ENCODE results near the gene IFNGR2.
"Not testable (repeated sequence)": the region's sequence is repeated elsewhere in the genome, so short reads cannot be mapped to it uniquely, and the experiment has no call there.

The IFNGR2 gene

DNA sequence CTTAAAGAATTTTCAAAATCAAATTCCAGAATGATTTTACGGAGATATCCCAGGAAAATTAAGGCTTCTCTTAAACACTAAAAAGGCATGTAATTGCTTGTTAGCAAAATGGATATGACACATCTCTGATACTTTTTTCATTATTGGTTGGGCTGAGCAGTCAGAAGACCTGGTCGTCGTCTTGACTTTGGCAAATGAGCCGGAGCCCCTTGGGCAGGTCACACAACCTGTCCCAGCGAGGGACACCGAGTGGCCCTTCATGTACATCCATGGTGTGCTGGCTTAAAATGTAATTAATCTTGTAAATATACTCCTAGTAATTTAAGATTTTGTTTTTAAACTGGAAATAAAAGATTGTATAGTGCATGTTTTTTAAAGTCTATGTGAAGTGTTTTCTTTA is 33.9 kb downstream of the IFNGR2 start:
- no peak for DNase-seq (ENCODE audit: low spot score)

DNA sequence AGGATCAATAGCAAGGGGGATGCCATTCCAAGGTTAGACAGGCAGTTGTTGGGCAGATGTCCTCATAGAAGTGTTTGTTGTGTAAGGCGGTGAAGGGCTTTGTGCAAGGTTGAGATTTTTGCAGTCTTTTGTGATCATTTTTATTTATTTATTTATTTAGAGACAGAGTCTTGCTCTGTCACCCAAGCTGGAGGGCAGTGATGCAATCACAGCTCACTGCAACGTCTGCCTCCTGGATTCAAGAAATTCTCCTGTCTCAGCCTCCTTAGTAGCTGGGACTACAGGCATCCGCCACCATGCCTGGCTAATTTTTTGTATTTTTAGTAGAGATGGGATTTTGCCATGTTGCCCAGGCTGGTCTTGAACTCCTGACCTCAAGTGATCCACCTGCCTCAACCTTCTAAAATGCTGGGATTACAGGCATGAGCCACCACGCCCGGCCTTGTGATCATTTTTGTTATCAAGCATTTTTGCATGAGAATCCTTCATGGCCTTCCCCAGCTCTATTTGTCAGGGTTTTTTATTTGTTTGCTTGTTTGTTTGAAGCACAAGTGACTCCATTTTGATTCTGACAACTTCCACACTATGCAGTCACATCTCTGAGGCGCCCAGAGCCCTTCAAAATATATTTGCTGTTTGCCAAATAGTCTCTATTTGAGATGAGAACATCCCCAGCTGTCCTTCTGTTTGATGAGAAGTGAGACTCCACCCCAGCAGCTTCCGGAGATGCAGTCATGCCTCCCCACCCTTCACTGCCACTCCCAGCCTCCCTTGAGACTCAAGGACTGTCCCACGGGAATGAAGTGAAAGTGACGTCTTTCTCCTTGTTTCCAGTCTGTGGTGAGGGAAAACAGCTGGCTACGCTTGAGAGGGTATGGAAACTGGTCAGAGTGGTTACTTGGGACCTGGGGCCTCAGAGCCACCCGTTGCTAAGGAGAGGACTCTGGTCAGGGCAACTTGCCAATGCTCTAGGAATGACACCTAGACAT is 38.6 kb downstream of the IFNGR2 start:
- peak; percentile 75 for DNase-seq (ENCODE audit: low spot score)

DNA sequence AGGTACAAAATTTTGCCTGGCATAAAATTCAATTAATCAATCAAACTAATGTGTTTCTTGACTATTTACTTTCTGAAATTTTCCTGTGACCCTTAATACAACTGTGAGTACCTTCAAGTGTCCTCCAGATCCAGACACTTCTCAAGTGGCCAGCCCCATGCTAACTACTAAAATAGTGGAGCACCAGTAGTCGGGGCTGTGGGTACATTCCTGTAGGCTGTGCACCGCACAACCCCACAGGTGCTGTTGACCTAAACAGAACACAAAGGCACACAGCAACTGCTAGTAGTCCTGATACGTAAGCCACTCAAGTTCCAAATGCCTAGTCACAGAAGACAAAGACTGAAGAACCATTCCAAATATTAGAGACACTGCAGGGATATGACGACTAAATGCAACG is 40.0 kb downstream of the IFNGR2 start:
- DNase-seq (ENCODE audit: low spot score): no peak

DNA sequence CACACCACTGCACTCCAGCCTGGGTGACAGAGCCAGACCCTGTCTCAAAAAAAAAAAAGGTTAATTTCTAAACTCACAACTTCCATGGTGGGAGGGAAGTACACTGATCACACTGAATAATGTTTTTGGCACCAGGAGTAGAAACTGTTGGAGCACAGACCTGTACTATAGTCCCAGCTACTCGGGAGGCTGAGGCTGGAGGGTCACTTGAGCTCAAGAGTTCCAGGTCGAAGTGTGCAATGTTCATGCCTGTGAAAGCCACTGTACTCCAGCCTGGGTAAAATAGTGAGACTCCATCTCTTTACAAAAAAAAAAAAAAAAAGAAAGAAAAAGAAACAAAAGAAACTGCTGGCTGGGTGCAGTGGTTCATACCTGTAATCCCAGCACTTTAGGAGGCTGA is 41.3 kb downstream of the IFNGR2 start:
- DNase-seq (ENCODE audit: low spot score): no peak

DNA sequence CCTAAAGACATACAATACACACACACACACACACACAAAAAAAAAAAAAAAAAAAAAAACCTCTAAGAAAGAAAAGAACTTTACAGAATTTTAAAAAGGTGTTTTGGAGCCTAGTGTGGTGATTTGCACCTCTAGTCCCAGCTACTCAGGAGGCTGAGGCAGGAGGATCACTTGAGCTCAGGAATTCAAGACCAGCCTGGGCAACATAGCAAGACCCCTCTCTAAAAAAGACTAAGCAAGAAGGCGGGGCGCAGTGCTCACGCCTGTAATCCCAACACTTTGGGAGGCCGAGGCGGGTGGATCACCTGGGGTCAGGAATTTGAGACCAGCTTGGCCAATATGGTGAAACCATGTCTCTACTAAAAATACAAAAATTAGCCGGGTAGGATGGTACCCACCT is 43.4 kb downstream of the IFNGR2 start:
- not testable (repeated sequence) for DNase-seq (ENCODE audit: low spot score)

DNA sequence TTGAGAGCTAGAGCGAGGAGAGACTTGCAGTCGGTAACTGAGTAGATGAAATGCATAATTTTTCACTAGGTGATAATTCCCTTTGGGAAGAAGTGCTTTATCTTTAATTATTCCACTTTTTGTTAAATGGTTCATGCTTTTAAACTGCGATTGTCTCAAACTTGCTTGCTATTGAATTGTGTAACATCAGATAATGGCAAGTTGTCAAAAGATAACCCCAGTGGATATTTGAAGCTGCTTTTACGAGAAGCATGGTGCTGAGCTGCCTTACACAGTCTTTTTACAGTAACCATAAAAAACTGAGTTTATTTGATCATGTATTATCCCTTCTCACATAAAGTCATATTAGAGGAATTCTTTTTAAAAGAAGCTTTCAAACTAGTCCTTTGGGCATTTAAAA is 46.4 kb downstream of the IFNGR2 start:
- DNase-seq (ENCODE audit: low spot score): no peak

DNA sequence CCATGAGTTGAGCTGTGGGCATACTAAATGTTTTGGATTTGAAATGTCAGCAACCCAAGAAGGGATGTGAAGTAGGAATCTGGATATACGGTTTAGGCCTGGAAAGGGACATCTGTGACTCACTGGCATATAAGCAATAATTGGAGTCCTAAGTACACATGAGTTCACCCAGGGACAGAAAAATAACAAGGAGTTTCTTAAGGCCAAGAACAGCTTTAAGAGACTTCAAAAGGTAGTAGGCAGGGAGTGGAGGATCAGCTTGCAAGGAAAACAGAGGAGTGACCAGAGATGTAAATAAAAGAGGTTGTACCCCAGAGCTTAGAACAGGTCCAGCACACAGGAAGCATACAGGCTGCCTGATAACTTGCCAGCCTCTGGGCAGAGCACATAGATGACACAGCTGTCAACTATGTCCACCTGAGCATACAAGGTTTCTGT is 48.4 kb downstream of the IFNGR2 start:
- no peak for DNase-seq (ENCODE audit: low spot score)

DNA sequence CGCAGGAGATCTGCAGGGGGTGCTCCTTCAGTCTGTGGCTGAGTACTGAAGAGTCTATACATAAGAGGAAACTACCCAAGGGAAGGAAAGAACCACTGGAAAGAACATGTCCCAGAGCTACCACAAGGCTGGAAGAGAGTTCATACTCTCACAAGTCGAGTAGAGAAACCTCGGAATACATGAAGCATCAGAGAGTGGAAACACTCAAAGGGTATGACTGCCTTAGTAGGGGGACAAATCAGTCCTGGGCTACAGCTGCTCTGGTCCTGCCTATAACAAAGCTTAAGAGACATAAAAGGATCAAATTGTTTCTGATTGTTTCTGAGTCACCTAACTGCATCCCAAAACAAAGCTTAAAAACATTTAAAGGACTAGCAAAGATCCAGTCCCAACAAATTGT is 49.1 kb downstream of the IFNGR2 start:
- DNase-seq (ENCODE audit: low spot score): no peak

DNA sequence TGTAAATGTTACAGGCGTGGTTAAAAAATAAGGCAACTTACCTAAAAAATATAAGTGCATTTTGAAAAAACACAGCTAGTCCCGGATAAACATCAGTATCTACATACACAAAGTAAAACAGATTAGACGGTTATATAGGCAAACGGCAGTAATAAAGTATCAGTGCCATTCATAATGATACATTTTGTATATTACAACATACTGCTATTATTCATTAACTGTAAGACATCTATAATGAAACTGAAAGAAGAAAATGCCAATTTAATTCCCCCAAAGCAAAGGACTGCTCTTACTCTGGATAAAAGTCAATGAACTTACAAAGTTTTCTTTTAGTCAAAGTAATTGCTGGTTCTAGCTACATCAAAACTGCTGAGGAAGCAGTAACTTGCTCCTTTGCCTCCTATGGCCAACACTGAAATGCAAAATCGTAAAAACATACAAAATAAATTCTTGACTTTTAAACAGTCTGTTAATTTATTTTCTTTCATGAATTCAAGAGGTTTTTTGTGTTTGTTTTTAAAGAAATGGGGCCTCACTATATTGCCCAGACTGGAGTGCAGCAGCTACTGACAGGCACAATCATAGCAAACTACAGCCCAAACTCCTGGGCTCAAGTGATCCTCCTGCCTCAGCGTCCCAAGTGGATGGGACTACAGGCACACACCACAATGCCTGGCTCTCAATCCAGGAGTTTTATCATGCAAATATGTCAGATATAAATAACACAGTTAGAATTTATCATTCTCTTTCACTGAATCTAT is 52.7 kb downstream of the IFNGR2 start:
- DNase-seq (ENCODE audit: low spot score): no peak

DNA sequence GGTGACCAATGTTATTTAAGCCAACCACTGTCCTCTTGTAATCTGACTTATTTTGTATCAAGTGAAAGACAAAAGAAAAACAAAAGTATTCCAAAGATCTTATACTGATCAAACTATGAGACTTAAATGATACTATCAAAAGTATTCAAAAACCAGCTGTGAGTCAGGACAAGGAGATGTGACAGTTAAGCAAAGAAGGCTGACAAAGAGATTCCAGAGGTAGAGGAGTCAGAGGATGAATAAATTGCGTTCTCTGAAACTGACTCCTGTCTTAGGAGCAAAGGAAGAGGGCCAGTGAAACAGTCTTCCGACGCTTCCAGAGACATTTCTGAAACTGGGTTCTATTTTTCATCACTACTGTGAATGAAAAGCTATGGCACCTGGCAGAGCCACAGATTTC is 55.6 kb downstream of the IFNGR2 start:
- DNase-seq (ENCODE audit: low spot score): no peak

DNA sequence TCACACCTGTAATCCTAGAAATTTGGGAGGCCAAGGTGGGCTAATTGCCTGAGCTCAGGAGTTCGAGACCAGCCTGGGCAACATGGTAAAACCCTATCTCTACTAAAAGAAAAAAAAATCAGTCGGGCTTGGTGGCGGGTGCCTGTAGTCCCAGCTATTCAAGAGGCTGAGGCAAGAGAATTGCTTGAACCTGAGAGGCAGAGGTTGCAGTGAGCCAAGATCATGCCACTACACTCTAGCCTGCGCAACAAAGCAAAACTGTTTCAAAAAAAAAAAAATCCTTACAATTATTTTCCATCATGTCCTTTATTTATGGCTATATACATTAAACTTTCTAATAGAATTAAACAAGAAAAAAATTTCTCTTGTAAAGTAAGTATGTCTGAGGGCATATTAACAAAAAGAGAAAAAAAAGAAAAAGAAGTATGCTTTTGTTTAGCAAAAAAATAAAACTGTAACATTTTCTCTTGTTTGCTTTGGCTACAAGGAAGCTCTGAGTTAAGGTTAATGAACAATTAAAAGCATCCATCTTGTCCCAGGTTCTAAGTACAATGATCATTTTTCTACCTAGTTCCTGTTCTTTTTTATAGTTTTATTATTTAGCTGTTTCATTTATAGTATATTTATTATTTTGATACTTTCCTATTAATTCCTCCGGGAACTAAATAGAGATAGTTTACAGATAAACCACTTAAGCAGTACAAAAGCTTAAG is 58.5 kb downstream of the IFNGR2 start:
- no peak for DNase-seq (ENCODE audit: low spot score)

DNA sequence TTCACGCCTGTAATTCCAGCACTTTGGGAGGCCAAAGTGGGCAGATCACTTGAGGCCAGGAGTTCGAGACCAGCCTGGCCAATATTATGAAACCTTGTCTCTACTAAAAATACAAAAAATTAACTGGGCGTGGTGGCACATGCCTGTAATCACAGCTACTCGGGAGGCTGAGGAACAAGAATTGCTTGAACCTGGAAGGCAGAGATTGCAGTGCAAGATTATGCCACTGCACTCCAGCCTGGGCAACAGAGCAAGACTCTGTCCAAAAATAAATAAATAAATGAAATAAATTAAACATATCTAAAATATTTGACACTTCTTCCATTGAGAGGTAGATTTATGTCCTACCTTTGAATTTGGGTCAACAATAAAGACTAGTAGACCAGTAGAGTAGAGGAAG is 66.0 kb downstream of the IFNGR2 start:
- DNase-seq (ENCODE audit: low spot score): not testable (repeated sequence)

DNA sequence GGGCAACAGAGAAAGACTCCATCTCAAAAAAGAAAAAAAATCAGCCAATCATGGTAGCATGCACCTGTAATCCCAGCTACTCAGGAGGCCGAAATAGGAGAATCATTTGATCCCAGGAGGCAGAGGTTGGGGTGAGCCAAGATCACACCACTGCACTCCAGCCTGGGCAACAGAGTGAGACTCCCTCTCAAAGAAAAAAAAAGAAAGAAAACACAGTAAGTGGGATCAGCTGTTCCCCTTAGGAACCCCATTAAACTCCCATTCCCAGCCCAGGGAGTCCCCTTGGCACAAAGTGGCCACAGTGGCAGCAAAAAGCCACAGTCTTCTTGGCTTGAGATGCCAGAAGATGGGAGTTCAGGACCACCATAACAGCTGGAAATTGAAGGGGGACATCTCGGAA is 67.5 kb downstream of the IFNGR2 start:
- DNase-seq (ENCODE audit: low spot score): no peak

DNA sequence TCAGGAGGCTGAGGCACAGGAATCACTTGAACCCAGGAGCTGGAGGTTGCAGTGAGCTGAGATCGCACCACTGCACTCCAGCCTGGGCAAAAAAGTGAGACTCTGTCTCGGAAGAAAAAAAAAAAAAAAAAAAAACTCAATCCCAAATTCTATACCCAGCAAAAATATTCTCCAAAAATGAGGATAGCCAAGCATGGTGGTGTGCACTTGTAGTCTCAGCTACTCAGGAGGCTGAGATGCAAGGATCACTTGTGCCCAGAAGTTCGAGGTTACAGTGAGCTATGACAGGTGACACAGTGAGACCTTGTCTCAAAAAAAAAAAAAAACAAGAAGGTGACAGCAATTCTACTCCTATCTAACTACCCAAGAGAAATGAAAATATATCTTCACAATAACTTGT is 70.1 kb downstream of the IFNGR2 start:
- no peak for DNase-seq (ENCODE audit: low spot score)

DNA sequence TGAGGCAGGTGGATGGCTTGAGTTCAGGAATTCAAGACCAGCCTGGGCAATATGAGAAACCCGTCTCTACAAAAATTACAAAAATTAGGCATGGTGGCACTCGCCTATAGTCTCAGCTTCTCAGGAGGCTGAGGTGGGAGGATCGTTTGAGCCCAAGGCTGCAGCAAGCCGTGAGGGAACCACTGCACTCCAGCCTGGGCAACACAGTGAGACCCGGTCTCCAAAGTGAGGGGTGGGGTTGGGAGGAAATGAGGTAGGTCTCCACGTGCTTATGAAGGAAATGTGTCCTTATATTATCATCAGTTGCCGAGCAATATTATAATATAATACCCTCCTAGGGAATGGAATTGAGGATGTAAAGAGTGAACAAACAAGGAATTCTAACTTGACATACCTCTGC is 73.9 kb downstream of the IFNGR2 start:
- no peak for DNase-seq (ENCODE audit: low spot score)

DNA sequence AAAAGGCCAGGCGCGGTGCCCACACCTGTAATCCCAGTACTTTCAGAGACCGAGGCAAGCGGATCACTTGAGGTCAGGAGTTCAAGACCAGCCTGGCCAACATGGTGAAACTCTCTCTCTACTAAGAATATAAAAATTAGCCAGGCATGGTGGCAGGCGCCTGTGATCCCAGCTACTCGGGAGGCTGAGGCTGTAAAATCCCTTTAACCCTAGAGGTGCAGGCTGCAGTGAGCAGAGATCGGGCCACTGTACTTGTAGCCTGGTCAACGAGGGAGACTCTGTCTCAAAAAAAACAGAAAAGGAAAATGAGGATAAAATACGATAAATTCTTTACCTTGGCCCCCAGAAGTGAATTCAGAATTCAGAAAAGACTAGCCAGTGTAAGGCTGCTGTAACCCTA is 75.0 kb downstream of the IFNGR2 start:
- DNase-seq (ENCODE audit: low spot score): no peak

DNA sequence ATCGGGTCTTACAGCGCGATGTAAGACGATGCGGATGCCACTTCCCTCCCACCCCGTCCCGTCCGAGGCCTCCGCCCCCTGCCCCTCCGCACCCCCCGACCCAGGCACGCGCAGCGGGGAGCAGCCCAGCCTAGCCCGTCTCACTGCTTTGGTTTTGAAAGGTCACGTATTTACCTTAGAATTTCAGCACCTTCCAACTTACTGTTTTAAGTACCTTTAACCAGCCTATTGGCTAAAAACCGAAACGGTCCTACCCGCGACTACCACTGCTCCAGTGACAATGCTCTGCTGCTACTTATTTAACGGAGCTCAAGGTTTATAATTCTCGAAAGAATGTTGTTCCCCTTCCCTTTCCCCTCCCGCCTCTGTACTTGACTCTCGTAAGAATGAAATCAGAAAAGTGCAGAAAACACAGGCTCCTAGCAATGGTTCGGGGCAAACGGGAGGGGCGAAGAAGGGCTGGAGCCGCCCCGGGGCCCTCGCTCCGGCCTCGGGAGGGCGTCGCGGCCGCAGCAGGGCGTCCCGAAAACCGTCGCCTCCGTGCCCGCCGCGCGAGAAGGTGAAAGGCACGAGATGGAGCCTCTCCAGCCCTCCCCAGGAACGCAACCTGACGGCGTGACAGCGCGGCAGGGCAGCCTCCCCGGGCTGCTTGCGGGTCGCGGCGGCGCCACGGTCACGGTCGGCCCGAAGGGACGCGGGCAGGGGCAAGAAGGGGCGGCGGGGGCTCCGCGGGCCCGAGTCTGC is 75.9 kb downstream of the IFNGR2 start:
- DNase-seq (ENCODE audit: low spot score): peak; percentile 54

DNA sequence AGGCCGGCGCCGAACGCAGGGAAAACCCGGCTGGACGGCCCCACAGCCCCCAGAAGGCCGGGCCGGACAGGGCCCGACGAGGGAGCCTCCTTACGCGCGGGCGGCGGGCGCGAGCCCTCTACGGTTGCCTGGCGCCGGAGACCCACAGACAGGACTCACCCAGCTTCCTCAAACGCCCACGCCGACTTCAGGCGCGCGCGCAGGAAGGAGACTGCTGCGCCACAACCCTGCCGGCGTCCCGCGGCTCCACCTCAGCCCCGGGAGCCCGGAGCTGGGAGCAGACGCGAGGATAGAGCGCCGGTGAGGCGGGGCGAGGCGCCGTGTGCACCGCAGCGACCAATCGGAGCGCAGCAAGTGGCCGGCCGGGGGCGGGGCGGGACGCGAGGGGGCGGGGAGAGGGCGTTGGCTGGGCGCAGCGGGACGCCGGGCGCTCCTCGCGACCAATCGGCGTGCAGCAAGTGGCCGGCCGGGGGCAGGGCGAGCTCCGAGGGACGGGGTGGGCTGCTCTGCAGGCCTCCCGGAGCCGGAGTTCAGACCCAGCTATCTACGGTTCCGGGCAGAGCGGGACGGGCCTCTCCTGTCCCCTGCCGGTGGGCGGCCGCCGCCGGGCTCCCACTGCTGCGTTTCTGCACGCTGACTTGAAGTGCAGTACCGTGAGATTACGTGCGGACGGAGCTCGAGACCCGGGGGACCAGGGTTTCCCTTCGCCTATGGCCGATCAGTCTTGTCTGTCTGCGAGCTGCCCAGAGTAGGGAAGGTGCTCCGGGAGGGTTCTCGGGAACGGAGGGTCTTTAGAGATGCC is 76.7 kb downstream of the IFNGR2 start, which contains the start of gene TMEM50B:
Gene TMEM50B (minus strand): TSS at position 296 of the 802 bp plus-strand sequence. CDS start 11,089 bp downstream, outside the sequence.
- peak; percentile 98 for DNase-seq (ENCODE audit: low spot score)

DNA sequence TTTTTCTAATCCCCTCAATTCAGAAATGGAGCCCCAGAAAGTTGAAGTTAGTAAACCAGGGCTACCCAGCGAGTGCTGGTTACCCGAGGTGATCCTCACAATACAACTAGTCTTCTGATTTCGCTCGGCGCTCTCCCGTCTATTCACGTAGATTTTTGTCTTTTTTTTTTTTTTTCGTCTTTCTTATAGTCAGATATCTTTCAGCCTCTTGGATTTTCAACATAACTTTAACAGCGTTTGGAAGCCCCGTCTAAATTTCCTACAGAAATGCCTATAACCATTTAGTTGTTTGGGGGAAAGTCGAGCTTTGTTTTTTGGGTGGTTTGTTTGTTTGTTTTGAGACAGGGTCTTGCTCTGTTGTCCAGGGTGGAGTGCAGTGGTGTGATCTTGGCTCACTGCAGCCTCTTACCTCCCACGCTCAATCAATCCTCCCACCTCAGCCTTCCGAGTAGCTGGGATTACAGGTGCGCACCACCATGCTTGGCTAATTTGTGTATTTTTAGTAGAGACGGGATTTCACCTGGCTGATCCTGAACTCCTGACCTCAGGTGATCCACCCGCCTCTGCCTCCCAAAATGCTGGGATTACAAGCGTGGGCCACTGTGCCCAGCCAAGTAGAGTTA is 77.4 kb downstream of the IFNGR2 start:
- no peak for DNase-seq (ENCODE audit: low spot score)

DNA sequence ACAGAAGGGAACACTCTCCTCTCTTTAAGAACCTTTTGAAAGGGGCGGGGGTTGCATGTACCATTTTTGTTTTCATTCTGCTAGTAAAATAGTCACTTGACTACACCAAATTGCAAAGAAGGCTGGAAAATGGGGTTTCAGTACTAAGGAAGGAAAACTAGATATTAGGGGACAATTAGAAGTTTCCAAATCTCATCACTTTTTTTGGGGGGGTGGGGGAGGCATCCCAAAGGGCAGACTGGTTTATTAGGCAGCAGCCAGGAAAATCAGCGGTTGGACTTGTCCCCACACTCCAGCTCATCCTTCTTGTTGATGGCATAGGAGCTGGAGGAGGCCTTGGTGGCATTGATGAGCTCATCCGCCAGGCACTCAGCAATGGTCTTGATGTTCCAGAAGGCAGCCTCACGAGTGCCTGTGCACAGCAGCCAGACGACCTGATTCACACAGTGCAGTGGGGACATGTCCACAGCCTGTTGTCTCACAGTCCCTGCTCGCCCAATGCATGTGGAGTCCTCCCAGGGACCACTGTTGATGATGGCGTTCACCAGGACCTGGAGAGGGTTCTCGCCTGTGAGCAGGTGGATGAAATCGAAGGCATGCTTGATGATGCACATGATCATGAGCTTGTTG is 78.2 kb downstream of the IFNGR2 start:
- DNase-seq (ENCODE audit: low spot score): no peak
